GM23338 (cell line): ENCODE data around the gene ZSWIM1. TPM values are rescaled to one million over a fixed set of nuclear protein-coding genes. Genes with fewer than 3 reads are reported as not detected.

Experiments used
- ATAC-seq: fragments of 200-7000 bp; cut with Tn5 transposase; 3 replicates; pipeline ENCODE4 v1.9.1; 2020
- DNase-seq: peaks from one replicate; pipeline ENCODE4 v3.0.0-alpha.2; 2015; ENCODE audit warnings: low spot score
- H2AFZ ChIP-seq: fragments of 200-600 bp; sonication (generic); 2 replicates; pipeline ENCODE4 v1.8.0; 2016; ENCODE audit warnings: antibody characterized with exemption, mild to moderate bottlenecking, moderate library complexity
- H3F3A ChIP-seq: fragments of 200-600 bp; sonication (generic); replicated peaks from 2 replicates; pipeline ENCODE4 v1.8.0; 2017; ENCODE audit warnings: antibody characterized with exemption, mixed run types, low read depth
- H3K27ac ChIP-seq: fragments of 200-600 bp; sonication (generic); 2 replicates; pipeline ENCODE4 v1.6.1; 2016; ENCODE audit warnings: low read depth
- H3K27me3 ChIP-seq: fragments of 200-600 bp; sonication (generic); 2 replicates; pipeline ENCODE4 v1.8.0; 2016; ENCODE audit warnings: mild to moderate bottlenecking, mixed run types, moderate library complexity; ENCODE audit not compliant: insufficient read depth
- H3K36me3 ChIP-seq: fragments of 200-600 bp; sonication (generic); 2 replicates; pipeline ENCODE4 v1.8.0; 2016; ENCODE audit warnings: mild to moderate bottlenecking; ENCODE audit not compliant: insufficient read depth
- H3K4me1 ChIP-seq: fragments of 200-600 bp; sonication (generic); 2 replicates; pipeline ENCODE4 v1.8.0; 2016; ENCODE audit warnings: mild to moderate bottlenecking, moderate library complexity; ENCODE audit not compliant: insufficient read depth
- H3K4me2 ChIP-seq: fragments of 200-600 bp; sonication (generic); 2 replicates; pipeline ENCODE4 v1.7.1; 2017; ENCODE audit warnings: mixed run types
- H3K4me3 ChIP-seq: fragments of 200-600 bp; sonication (generic); 2 replicates; pipeline ENCODE4 v1.6.1; 2016; ENCODE audit warnings: mixed run types
- H3K79me2 ChIP-seq: fragments of 200-600 bp; sonication (generic); replicated peaks from 2 replicates; pipeline ENCODE4 v1.8.0; 2017; ENCODE audit warnings: mild to moderate bottlenecking; ENCODE audit not compliant: insufficient read depth
- H3K9me2 ChIP-seq: fragments of 200-600 bp; sonication (generic); 2 replicates; pipeline ENCODE4 v1.8.0; 2017; ENCODE audit not compliant: insufficient read depth
- H4K20me1 ChIP-seq: fragments of 200-600 bp; sonication (generic); replicated peaks from 2 replicates; pipeline ENCODE4 v1.8.0; 2017; ENCODE audit warnings: mild to moderate bottlenecking; ENCODE audit not compliant: insufficient read depth
- H3K27ac Mint-ChIP-seq: 2 replicates; pipeline ENCODE4 v1.8.0; 2020; ENCODE audit warnings: inconsistent platforms, mild to moderate bottlenecking, moderate library complexity, mixed read lengths
- H3K27me3 Mint-ChIP-seq: 3 replicates; pipeline ENCODE4 v1.8.0; 2022; ENCODE audit warnings: low read depth, mild to moderate bottlenecking, moderate library complexity, mixed read lengths, inconsistent platforms; ENCODE audit not compliant: insufficient read depth, poor library complexity
- H3K36me3 Mint-ChIP-seq: 3 replicates; pipeline ENCODE4 v1.8.0; 2021; ENCODE audit warnings: low read depth, mild to moderate bottlenecking, inconsistent platforms, moderate library complexity, mixed read lengths
- H3K4me1 Mint-ChIP-seq: 3 replicates; pipeline ENCODE4 v1.8.0; 2020; ENCODE audit warnings: mild to moderate bottlenecking, inconsistent platforms, mixed read lengths
- H3K4me3 Mint-ChIP-seq: 3 replicates; pipeline ENCODE4 v1.8.0; 2021; ENCODE audit warnings: moderate library complexity, mild to moderate bottlenecking, inconsistent platforms, mixed read lengths
- H3K9me3 Mint-ChIP-seq: 3 replicates; pipeline ENCODE4 v1.8.0; 2020; ENCODE audit warnings: moderate library complexity, mild to moderate bottlenecking, inconsistent platforms, mixed read lengths
- CREB1 ChIP-seq: fragments of 250-450 bp; sonication (Bioruptor Pico); IDR thresholded peaks from 2 replicates; pipeline ENCODE4 v1.5.0; 2020; ENCODE audit warnings: low read depth, mild to moderate bottlenecking, moderate library complexity
- EZH2 ChIP-seq: fragments of 200-600 bp; sonication (generic); IDR thresholded peaks from one replicate; pipeline ENCODE4 v1.8.0; 2017; ENCODE audit warnings: antibody characterized with exemption, mild to moderate bottlenecking, low read depth; ENCODE audit not compliant: unreplicated experiment
- EZH2phosphoT487 ChIP-seq: fragments of 200-600 bp; sonication (generic); IDR thresholded peaks from one replicate; pipeline ENCODE4 v1.8.1; 2018; ENCODE audit warnings: antibody characterized with exemption; ENCODE audit not compliant: unreplicated experiment
- JUNB ChIP-seq: IDR thresholded peaks from one replicate; pipeline ENCODE4 v1.6.1; 2016; ENCODE audit warnings: antibody characterized with exemption; ENCODE audit not compliant: unreplicated experiment
- NANOG ChIP-seq: IDR thresholded peaks from 2 replicates; pipeline ENCODE4 v1.6.1; 2016; ENCODE audit warnings: antibody characterized with exemption, borderline replicate concordance
- POLR2AphosphoS5 ChIP-seq: IDR thresholded peaks from 2 replicates; pipeline ENCODE4 v1.6.1; 2016; ENCODE audit warnings: antibody characterized with exemption, low read depth
- STAT1 ChIP-seq: IDR thresholded peaks from one replicate; pipeline ENCODE4 v1.6.1; 2016; ENCODE audit warnings: antibody characterized with exemption; ENCODE audit not compliant: unreplicated experiment
- ZNF114 ChIP-seq: fragments of 250-450 bp; sonication (Bioruptor Pico); IDR thresholded peaks from 2 replicates; pipeline ENCODE4 v1.5.0; 2020; ENCODE audit warnings: mild to moderate bottlenecking, moderate library complexity
- ZNF331 ChIP-seq: fragments of 250-450 bp; sonication (Bioruptor Pico); IDR thresholded peaks from 2 replicates; pipeline ENCODE4 v1.5.0; 2020; ENCODE audit warnings: low read depth, mild to moderate bottlenecking, moderate library complexity
- polyA plus RNA-seq: library from polyadenylated mRNA; unstranded; fragments of >200 nt; fragmentation: Nextera tagmentation; extraction: Ambion mirVana; gene quantifications from 2 replicates; pipeline ENCODE4 v1.2.1, GENCODE V29; 2016
- total RNA-seq: library from RNA; depleted of rRNA; stranded (reverse); fragments of >200 nt; shearing (Covaris generic); gene quantifications from 2 replicates; pipeline ENCODE4 v1.2.3, GENCODE V29; 2014
- TF ChIP-seq, protein P1 (sequence below), 2 experiments: fragments of 200-600 bp in 1 of 2; sonication (generic) in 1 of 2; conservative IDR thresholded peaks; 2 replicates each; pipeline versions ENCODE4 v1.5.1 to v1.6.1; 2016 to 2017; ENCODE audit warnings: antibody characterized with exemption in 2 of 2, low read depth in 2 of 2, mild to moderate bottlenecking in 2 of 2, moderate library complexity in 1 of 2
- TF ChIP-seq, protein P2 (sequence below): IDR thresholded peaks from one replicate; pipeline ENCODE4 v1.6.1; 2018; ENCODE audit warnings: antibody characterized with exemption; ENCODE audit not compliant: unreplicated experiment
- TF ChIP-seq, protein P3 (sequence below): fragments of 250-450 bp; sonication (Bioruptor Pico); IDR thresholded peaks from 2 replicates; pipeline ENCODE4 v1.5.0; 2020; ENCODE audit warnings: mild to moderate bottlenecking, moderate library complexity
- TF ChIP-seq, protein P4 (sequence below): IDR thresholded peaks from 2 replicates; pipeline ENCODE4 v1.6.1; 2016; ENCODE audit warnings: antibody characterized with exemption

The ZSWIM1 gene
- total and polyA plus RNA-seq, 2 experiments from 2014 or later, result 11.5 to 16.2 TPM

DNA sequence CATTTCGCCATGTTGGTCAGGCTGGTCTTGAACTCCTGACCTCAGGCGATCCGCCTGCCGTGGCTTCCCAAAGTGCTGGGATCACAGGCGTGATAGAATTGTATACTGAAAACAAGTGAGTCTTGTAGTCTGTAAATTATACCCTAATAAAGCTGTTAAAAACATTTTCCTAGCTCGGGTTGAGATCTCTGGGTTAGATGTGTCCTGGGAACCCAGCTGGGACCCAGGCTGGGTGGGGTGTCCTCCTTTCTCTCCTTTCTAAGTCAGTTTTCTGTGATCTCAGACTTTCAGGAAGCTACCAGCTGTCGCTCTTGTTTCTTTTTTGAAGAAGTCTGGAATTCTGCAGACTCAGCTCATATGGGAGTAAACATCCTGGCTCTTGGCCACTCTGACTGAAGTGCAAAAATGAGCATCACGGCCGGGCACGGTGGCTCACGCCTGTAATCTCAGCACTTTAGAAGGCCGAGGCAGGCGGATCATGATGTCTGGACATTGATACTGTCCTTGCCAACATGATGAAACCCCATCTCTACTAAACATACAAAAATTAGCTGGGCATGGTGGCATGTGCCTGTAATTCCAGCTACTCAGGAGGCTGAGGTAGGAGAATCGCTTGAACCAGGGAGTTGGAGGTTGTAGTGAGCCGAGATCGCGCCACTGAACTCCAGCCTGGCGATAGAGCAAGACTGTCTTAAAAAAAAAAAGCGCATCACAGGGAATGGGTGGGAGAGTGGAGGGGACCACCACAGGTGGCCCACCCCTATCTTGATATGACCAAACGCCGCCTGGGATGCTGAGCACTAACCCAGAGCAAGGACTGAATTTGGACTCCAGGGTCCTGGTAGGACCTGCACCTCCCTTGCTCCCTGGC is 43.6 kb downstream of the ZSWIM1 start:
- ATAC-seq, result peak; percentile 13; the same call in 1 of the 3 replicates
- peaks cover 25% of the 10 kb centered on the region for H3K4me1 Mint-ChIP-seq

More for the DNA sequence above, 43.6 kb downstream of the ZSWIM1 start:
- H3K27ac ChIP-seq, result no peak overlapping the region
- no peak overlapping the region for H3K4me2 ChIP-seq
- H3K27me3 ChIP-seq, result no peaks in the 10 kb centered on the region
- Mint-ChIP-seq H3K27me3 (peaks cover 7% of the 10 kb centered on the region), H3K9me3 (no peaks in the 10 kb centered on the region), H3K36me3 (no peaks in the 10 kb centered on the region), H3K4me3 (no peak overlapping the region), H3K27ac (no peak overlapping the region)
- no peaks in the 10 kb centered on the region for H3F3A ChIP-seq
- H2AFZ ChIP-seq, result no peak overlapping the region
- H3K9me2 ChIP-seq, result no peaks in the 10 kb centered on the region
- TF ChIP-seq CREB1 (no peak), EZH2phosphoT487 (no peak), NANOG (no peak), ZNF331 (CRISPR knock-in tag) (no peak), STAT1 (no peak), JUNB (no peak), ZNF114 (CRISPR knock-in tag) (no peak), EZH2 (no peak), POLR2AphosphoS5 (no peak)
- TF ChIP-seq, protein P1, sequence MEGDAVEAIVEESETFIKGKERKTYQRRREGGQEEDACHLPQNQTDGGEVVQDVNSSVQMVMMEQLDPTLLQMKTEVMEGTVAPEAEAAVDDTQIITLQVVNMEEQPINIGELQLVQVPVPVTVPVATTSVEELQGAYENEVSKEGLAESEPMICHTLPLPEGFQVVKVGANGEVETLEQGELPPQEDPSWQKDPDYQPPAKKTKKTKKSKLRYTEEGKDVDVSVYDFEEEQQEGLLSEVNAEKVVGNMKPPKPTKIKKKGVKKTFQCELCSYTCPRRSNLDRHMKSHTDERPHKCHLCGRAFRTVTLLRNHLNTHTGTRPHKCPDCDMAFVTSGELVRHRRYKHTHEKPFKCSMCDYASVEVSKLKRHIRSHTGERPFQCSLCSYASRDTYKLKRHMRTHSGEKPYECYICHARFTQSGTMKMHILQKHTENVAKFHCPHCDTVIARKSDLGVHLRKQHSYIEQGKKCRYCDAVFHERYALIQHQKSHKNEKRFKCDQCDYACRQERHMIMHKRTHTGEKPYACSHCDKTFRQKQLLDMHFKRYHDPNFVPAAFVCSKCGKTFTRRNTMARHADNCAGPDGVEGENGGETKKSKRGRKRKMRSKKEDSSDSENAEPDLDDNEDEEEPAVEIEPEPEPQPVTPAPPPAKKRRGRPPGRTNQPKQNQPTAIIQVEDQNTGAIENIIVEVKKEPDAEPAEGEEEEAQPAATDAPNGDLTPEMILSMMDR (conservative IDR thresholded peaks at IDR 0.05; ENCODE audit: low read depth in 2 of 2), result no peak
- TF ChIP-seq, protein P2, sequence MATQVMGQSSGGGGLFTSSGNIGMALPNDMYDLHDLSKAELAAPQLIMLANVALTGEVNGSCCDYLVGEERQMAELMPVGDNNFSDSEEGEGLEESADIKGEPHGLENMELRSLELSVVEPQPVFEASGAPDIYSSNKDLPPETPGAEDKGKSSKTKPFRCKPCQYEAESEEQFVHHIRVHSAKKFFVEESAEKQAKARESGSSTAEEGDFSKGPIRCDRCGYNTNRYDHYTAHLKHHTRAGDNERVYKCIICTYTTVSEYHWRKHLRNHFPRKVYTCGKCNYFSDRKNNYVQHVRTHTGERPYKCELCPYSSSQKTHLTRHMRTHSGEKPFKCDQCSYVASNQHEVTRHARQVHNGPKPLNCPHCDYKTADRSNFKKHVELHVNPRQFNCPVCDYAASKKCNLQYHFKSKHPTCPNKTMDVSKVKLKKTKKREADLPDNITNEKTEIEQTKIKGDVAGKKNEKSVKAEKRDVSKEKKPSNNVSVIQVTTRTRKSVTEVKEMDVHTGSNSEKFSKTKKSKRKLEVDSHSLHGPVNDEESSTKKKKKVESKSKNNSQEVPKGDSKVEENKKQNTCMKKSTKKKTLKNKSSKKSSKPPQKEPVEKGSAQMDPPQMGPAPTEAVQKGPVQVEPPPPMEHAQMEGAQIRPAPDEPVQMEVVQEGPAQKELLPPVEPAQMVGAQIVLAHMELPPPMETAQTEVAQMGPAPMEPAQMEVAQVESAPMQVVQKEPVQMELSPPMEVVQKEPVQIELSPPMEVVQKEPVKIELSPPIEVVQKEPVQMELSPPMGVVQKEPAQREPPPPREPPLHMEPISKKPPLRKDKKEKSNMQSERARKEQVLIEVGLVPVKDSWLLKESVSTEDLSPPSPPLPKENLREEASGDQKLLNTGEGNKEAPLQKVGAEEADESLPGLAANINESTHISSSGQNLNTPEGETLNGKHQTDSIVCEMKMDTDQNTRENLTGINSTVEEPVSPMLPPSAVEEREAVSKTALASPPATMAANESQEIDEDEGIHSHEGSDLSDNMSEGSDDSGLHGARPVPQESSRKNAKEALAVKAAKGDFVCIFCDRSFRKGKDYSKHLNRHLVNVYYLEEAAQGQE, result no peak
- TF ChIP-seq, protein P3, sequence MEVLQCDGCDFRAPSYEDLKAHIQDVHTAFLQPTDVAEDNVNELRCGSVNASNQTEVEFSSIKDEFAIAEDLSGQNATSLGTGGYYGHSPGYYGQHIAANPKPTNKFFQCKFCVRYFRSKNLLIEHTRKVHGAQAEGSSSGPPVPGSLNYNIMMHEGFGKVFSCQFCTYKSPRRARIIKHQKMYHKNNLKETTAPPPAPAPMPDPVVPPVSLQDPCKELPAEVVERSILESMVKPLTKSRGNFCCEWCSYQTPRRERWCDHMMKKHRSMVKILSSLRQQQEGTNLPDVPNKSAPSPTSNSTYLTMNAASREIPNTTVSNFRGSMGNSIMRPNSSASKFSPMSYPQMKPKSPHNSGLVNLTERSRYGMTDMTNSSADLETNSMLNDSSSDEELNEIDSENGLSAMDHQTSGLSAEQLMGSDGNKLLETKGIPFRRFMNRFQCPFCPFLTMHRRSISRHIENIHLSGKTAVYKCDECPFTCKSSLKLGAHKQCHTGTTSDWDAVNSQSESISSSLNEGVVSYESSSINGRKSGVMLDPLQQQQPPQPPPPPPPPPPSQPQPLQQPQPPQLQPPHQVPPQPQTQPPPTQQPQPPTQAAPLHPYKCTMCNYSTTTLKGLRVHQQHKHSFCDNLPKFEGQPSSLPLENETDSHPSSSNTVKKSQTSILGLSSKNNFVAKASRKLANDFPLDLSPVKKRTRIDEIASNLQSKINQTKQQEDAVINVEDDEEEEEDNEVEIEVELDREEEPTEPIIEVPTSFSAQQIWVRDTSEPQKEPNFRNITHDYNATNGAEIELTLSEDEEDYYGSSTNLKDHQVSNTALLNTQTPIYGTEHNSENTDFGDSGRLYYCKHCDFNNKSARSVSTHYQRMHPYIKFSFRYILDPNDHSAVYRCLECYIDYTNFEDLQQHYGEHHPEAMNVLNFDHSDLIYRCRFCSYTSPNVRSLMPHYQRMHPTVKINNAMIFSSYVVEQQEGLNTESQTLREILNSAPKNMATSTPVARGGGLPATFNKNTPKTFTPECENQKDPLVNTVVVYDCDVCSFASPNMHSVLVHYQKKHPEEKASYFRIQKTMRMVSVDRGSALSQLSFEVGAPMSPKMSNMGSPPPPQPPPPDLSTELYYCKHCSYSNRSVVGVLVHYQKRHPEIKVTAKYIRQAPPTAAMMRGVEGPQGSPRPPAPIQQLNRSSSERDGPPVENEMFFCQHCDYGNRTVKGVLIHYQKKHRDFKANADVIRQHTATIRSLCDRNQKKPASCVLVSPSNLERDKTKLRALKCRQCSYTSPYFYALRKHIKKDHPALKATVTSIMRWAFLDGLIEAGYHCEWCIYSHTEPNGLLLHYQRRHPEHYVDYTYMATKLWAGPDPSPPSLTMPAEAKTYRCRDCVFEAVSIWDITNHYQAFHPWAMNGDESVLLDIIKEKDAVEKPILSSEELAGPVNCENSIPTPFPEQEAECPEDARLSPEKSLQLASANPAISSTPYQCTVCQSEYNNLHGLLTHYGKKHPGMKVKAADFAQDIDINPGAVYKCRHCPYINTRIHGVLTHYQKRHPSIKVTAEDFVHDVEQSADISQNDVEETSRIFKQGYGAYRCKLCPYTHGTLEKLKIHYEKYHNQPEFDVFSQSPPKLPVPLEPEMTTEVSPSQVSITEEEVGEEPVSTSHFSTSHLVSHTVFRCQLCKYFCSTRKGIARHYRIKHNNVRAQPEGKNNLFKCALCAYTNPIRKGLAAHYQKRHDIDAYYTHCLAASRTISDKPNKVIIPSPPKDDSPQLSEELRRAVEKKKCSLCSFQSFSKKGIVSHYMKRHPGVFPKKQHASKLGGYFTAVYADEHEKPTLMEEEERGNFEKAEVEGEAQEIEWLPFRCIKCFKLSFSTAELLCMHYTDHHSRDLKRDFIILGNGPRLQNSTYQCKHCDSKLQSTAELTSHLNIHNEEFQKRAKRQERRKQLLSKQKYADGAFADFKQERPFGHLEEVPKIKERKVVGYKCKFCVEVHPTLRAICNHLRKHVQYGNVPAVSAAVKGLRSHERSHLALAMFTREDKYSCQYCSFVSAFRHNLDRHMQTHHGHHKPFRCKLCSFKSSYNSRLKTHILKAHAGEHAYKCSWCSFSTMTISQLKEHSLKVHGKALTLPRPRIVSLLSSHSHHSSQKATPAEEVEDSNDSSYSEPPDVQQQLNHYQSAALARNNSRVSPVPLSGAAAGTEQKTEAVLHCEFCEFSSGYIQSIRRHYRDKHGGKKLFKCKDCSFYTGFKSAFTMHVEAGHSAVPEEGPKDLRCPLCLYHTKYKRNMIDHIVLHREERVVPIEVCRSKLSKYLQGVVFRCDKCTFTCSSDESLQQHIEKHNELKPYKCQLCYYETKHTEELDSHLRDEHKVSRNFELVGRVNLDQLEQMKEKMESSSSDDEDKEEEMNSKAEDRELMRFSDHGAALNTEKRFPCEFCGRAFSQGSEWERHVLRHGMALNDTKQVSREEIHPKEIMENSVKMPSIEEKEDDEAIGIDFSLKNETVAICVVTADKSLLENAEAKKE (CRISPR knock-in tag), result no peak
- TF ChIP-seq, protein P4, sequence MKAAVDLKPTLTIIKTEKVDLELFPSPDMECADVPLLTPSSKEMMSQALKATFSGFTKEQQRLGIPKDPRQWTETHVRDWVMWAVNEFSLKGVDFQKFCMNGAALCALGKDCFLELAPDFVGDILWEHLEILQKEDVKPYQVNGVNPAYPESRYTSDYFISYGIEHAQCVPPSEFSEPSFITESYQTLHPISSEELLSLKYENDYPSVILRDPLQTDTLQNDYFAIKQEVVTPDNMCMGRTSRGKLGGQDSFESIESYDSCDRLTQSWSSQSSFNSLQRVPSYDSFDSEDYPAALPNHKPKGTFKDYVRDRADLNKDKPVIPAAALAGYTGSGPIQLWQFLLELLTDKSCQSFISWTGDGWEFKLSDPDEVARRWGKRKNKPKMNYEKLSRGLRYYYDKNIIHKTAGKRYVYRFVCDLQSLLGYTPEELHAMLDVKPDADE, result no peak
- no peak for DNase-seq
- H3K79me2 ChIP-seq, result no peaks in the 10 kb centered on the region
- no peak overlapping the region for H3K4me3 ChIP-seq
- H3K36me3 ChIP-seq, result no peaks in the 10 kb centered on the region
- no peaks in the 10 kb centered on the region for H3K4me1 ChIP-seq
- no peaks in the 10 kb centered on the region for H4K20me1 ChIP-seq
